PC-3 (cell line): ENCODE data around the gene NALCN.

Experiments used
- EZH2 ChIP-seq: fragments of 300-600 bp; sonication (generic); IDR thresholded peaks from one replicate; pipeline ENCODE4 v1.6.1; 2017; ENCODE audit warnings: antibody characterized with exemption, mild to moderate bottlenecking, low read length; ENCODE audit not compliant: unreplicated experiment
- EZH2phosphoT487 ChIP-seq: fragments of 300-600 bp; sonication (generic); IDR thresholded peaks from 2 replicates; pipeline ENCODE4 v1.6.1; 2018; ENCODE audit warnings: mild to moderate bottlenecking, antibody characterized with exemption, low read length, borderline replicate concordance
- TF ChIP-seq, protein P1 (sequence below): fragments of 300-600 bp; sonication (generic); conservative IDR thresholded peaks from 2 replicates; pipeline ENCODE4 v1.5.1; 2017; ENCODE audit warnings: antibody characterized with exemption, low read depth, mild to moderate bottlenecking, low read length

DNA sequence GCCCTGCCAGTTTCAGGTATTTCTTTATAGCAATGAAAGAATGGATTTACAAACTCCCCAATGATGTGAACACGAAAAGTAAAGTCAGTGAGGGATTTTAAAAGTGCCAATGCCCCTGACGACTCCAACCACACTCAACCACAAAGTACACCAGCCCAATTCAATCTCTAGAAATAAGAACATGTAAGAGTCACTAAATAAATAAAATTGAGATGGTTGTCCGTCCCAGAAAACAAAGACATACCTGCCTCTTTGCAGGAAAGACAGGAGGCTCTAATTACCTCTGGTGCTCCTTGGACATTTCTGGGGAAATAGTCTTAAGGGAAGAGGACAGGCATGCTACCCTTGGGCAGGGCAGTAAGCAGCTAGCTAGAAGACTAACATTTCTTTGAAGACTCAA lies 55.8 kb downstream of the NALCN start:
- TF ChIP-seq EZH2 (no peak), EZH2phosphoT487 (no peak)
- TF ChIP-seq, protein P1, sequence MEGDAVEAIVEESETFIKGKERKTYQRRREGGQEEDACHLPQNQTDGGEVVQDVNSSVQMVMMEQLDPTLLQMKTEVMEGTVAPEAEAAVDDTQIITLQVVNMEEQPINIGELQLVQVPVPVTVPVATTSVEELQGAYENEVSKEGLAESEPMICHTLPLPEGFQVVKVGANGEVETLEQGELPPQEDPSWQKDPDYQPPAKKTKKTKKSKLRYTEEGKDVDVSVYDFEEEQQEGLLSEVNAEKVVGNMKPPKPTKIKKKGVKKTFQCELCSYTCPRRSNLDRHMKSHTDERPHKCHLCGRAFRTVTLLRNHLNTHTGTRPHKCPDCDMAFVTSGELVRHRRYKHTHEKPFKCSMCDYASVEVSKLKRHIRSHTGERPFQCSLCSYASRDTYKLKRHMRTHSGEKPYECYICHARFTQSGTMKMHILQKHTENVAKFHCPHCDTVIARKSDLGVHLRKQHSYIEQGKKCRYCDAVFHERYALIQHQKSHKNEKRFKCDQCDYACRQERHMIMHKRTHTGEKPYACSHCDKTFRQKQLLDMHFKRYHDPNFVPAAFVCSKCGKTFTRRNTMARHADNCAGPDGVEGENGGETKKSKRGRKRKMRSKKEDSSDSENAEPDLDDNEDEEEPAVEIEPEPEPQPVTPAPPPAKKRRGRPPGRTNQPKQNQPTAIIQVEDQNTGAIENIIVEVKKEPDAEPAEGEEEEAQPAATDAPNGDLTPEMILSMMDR, result no peak
